Transverse colon (tissue), 4 donors: ENCODE measurements around the gene CDC6.

ENCODE experiments used
- EP300 ChIP-seq: sonication (generic); formaldehyde crosslinking; IDR thresholded peaks from one replicate; pipeline ENCODE4 v1.6.1; 2017; ENCODE audit warnings: antibody characterized with exemption, low read depth
- POLR2A ChIP-seq: fragments of 450-650 bp; IDR thresholded peaks from one replicate; pipeline ENCODE4 v1.6.1; 2016; ENCODE audit warnings: antibody characterized with exemption, mild to moderate bottlenecking, moderate library complexity
- POLR2AphosphoS5 ChIP-seq, 3 donors: sonication (generic); formaldehyde crosslinking; IDR thresholded peaks; one replicate each; pipeline ENCODE4 v1.6.1; 2016; ENCODE audit warnings: antibody characterized with exemption in 3 of 3
- TF ChIP-seq, protein P1 (sequence below), 5 experiments: fragments of 200-600 bp in 3 of 5; fragments of 450-650 bp in 2 of 5; sonication (generic) in 3 of 5; IDR thresholded peaks; 1 replicate in 2 of 5; 2 replicates in 3 of 5; pipeline ENCODE4 v1.5.1; 2016 to 2017; ENCODE audit warnings: antibody characterized with exemption in 5 of 5, inconsistent platforms in 3 of 5, mild to moderate bottlenecking in 2 of 5, moderate library complexity in 1 of 5

DNA sequence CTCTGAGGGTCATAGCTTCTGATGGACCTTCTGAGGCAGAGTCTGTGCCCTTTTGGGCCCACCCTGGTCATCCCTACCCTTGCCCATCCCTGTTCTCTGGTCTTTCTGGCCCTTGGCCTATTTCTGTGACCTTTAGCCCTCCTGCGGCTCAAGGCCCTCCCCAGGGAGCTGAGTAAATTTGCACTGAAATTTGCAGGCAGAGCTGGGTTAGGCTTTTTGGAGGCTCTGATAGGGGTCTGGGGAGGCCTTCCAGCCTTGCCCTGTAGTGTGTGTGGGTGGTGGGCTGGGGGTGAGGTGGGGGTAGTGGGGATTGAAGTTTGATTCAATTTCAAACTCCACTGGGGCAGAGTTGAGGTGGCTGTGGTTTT lies 39.1 kb downstream of the CDC6 start:
- TF ChIP-seq, protein P1, sequence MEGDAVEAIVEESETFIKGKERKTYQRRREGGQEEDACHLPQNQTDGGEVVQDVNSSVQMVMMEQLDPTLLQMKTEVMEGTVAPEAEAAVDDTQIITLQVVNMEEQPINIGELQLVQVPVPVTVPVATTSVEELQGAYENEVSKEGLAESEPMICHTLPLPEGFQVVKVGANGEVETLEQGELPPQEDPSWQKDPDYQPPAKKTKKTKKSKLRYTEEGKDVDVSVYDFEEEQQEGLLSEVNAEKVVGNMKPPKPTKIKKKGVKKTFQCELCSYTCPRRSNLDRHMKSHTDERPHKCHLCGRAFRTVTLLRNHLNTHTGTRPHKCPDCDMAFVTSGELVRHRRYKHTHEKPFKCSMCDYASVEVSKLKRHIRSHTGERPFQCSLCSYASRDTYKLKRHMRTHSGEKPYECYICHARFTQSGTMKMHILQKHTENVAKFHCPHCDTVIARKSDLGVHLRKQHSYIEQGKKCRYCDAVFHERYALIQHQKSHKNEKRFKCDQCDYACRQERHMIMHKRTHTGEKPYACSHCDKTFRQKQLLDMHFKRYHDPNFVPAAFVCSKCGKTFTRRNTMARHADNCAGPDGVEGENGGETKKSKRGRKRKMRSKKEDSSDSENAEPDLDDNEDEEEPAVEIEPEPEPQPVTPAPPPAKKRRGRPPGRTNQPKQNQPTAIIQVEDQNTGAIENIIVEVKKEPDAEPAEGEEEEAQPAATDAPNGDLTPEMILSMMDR (IDR thresholded peaks at IDR 0.05) = no peak
- no peak for TF ChIP-seq EP300
- TF ChIP-seq POLR2A = no peak
- TF ChIP-seq POLR2AphosphoS5 (IDR thresholded peaks at IDR 0.05) = no peak
